ENCODE results near the gene SLC4A4.

DNA sequence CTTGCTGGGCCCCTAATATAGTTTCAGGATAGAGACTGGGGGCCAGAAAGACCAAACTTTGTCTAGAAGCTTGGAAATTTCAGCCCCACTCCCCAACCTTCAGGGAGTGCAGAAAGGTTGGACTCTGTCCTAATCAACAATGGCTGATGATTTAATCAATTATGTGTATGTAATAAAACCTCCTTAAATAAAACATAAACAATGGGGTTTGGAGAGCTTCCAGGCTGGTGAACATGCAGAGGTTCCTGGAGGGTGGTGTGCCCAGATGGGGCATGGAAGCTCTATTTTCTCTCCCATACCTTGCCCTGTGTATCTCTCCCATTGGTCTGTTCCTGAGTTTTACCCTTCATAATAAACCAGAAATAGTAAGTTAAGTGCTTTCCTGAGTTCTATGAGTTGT lies 270.8 kb downstream of the SLC4A4 start:
- TF ChIP-seq, protein P1, sequence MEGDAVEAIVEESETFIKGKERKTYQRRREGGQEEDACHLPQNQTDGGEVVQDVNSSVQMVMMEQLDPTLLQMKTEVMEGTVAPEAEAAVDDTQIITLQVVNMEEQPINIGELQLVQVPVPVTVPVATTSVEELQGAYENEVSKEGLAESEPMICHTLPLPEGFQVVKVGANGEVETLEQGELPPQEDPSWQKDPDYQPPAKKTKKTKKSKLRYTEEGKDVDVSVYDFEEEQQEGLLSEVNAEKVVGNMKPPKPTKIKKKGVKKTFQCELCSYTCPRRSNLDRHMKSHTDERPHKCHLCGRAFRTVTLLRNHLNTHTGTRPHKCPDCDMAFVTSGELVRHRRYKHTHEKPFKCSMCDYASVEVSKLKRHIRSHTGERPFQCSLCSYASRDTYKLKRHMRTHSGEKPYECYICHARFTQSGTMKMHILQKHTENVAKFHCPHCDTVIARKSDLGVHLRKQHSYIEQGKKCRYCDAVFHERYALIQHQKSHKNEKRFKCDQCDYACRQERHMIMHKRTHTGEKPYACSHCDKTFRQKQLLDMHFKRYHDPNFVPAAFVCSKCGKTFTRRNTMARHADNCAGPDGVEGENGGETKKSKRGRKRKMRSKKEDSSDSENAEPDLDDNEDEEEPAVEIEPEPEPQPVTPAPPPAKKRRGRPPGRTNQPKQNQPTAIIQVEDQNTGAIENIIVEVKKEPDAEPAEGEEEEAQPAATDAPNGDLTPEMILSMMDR (IDR thresholded peaks at IDR 0.05; ENCODE audit: low read length), result no peak
- TF ChIP-seq EZH2 (IDR thresholded peaks at IDR 0.05; ENCODE audit: borderline replicate concordance, low read length), result no peak
